Kidney epithelial cell (primary cell): ENCODE results near the gene PDE11A. TPM values are rescaled to one million over a fixed set of nuclear protein-coding genes. Genes with fewer than 3 reads are reported as not detected.
"Not testable (repeated sequence)": the region's sequence is repeated elsewhere in the genome, so short reads cannot be mapped to it uniquely, and the experiment has no call there.

ENCODE experiments used
- DNase-seq: peaks from one replicate; pipeline ENCODE4 v3.0.0-alpha.2; 2010; ENCODE audit warnings: low read depth
- H3K27me3 ChIP-seq: 2 replicates; pipeline ENCODE4 v1.6.0; 2011; ENCODE audit warnings: low read length; ENCODE audit not compliant: control insufficient read depth, insufficient read depth
- H3K36me3 ChIP-seq: 2 replicates; pipeline ENCODE4 v1.5.1; 2011; ENCODE audit warnings: low read length; ENCODE audit not compliant: control insufficient read depth, insufficient read depth
- H3K4me3 ChIP-seq: 2 replicates; pipeline ENCODE4 v1.5.1; 2011; ENCODE audit warnings: low read depth, mild to moderate bottlenecking, control low read depth, low read length
- CTCF ChIP-seq: IDR thresholded peaks from 2 replicates; pipeline ENCODE4 v1.5.1; 2011; ENCODE audit warnings: mild to moderate bottlenecking, moderate library complexity, low read length, control low read depth, inconsistent platforms; ENCODE audit not compliant: insufficient read depth, poor library complexity, severe bottlenecking
- total RNA-seq: library from RNA; depleted of rRNA; stranded (reverse); fragments of >200 nt; gene quantifications from 2 replicates; pipeline ENCODE4 v1.2.3, GENCODE V29; 2015

Gene PDE11A
- total RNA-seq, 1 donor from 2014 or later, result 0.13 TPM

DNA sequence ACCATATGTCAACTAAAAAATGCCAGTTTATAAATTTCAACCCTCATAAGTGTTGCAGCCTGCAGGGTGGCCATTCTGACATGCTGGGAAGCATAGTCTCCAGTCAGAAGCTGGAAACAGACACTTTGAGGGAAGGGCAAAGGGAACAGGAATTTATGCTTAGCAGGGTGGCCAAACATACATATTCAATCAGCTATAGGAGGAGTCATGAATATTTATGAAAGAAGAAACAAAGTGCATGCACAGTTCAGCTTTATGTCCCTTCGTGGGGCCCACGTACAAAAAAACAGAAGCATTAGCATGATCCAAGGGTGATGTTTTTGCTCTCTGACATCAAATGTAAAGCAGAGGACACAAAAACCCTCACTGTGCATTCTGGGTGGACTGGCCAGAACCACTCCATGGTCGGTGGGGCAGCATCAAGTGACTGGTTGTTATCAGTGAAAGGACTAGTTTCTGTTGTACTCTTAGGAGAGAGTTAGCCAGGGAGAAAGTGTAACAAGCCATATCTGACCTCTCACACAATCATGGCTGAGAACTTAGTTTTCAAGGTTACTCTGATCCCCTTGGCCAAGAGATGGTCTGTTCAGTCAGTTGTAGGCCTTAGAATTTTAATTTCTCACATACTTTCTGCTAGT is 9.9 kb upstream of the PDE11A start:
- no peak for TF ChIP-seq CTCF
- no peaks in the 10 kb centered on the region for H3K36me3 ChIP-seq
- no peaks in the 10 kb centered on the region for H3K27me3 ChIP-seq
- H3K4me3 ChIP-seq, result no peak overlapping the region
- DNase-seq, result no peak

DNA sequence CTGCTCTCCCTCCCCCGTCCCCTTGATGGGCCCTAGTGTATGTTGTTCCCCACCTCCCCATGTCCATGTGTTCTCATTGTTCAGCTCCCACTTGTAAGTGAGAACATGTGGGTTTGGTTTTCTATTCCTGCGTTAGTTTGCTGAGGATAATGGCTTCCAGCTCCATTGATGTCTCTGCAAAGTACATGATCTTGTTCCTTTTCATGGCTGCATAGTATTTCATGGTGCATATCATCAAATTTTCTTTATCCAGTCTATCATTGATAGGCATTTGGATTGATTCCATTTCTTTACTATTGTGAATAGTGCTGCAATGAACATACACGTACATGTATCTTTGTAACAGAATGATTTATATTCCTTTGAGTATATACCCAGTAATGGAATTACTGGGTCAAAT is 6.7 kb upstream of the PDE11A start:
- not testable (repeated sequence) for DNase-seq, H3K36me3 ChIP-seq, H3K27me3 ChIP-seq, H3K4me3 ChIP-seq

- Histone ChIP-seq H3K27me3 (no peaks in the 10 kb centered on the region), H3K4me3 (no peak overlapping the region), H3K36me3 (no peaks in the 10 kb centered on the region)
- no peak for TF ChIP-seq CTCF
- DNase-seq, result no peak
Measured at GRCh38 chr2:178076130-178076529, 3.6 kb upstream of the PDE11A start.

GRCh38 chr2:178075006-178075326 is 2.4 kb upstream of the PDE11A start:
- no peak for DNase-seq
- no peaks in the 10 kb centered on the region for H3K27me3 ChIP-seq
- no peak overlapping the region for H3K4me3 ChIP-seq
- no peak for TF ChIP-seq CTCF
- H3K36me3 ChIP-seq, result no peaks in the 10 kb centered on the region

GRCh38 chr2:178074123-178075005 is 1.8 kb upstream of the PDE11A start:
- no peaks in the 10 kb centered on the region for H3K27me3 ChIP-seq
- no peak for TF ChIP-seq CTCF
- no peaks in the 10 kb centered on the region for H3K36me3 ChIP-seq
- no peak overlapping the region for H3K4me3 ChIP-seq
- DNase-seq, result no peak

GRCh38 chr2:178072000-178072382 is 586 bp downstream of the PDE11A start:
- Histone ChIP-seq H3K36me3 (no peaks in the 10 kb centered on the region), H3K27me3 (no peaks in the 10 kb centered on the region), H3K4me3 (no peak overlapping the region)
- no peak for TF ChIP-seq CTCF
- DNase-seq, result no peak
